ENCODE results near the gene THEMIS.

THEMIS gene

DNA sequence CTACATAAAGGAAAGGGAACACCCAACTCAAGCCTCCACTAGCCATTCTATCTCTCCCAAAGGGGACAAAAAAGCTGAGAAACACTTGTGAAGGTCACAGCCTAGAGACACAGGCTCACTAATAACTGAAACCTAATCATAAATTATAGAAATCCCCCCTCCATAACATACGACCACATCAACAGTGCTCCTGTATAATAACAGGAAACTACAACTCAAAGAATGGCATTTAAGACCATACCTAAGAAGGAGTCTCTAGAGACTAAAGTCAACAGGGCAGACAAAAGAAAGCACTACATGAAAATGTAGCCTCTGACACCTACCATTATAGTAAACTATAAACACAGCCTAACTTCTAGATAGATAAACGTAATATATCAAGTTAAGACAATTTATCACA, 82.7 kb downstream of the THEMIS start:
- Histone ChIP-seq H3K27me3 (ENCODE audit: insufficient read depth, low read length, poor library complexity) (no peaks in the 10 kb centered on the region), H3K4me2 (ENCODE audit: insufficient read depth, low read length) (no peak overlapping the region), H4K20me1 (ENCODE audit: insufficient read depth, low read length) (no peaks in the 10 kb centered on the region), H3K9ac (ENCODE audit: low read depth, low read length) (no peak overlapping the region), H3K4me3 (ENCODE audit: low read depth in 1 of 2, low read length in 2 of 2) (no peak overlapping the region), H3K4me1 (ENCODE audit: insufficient read depth, low read length) (peaks cover 5% of the 10 kb centered on the region; the same call in 1 of the 2 replicates), H3K79me2 (ENCODE audit: insufficient read depth, low read length) (no peaks in the 10 kb centered on the region), H3K9me3 (ENCODE audit: insufficient read depth, low read length, severe bottlenecking) (no peaks in the 10 kb centered on the region), H3K36me3 (ENCODE audit: insufficient read depth, low read length) (no peaks in the 10 kb centered on the region), H3K27ac (ENCODE audit: low read length) (no peak overlapping the region), H2AFZ (ENCODE audit: low read depth, low read length) (no peak overlapping the region)
- no peak; the same call in 2 of the 3 replicates for ATAC-seq (ENCODE audit: insufficient read depth, low read depth)
- TF ChIP-seq, protein P1, sequence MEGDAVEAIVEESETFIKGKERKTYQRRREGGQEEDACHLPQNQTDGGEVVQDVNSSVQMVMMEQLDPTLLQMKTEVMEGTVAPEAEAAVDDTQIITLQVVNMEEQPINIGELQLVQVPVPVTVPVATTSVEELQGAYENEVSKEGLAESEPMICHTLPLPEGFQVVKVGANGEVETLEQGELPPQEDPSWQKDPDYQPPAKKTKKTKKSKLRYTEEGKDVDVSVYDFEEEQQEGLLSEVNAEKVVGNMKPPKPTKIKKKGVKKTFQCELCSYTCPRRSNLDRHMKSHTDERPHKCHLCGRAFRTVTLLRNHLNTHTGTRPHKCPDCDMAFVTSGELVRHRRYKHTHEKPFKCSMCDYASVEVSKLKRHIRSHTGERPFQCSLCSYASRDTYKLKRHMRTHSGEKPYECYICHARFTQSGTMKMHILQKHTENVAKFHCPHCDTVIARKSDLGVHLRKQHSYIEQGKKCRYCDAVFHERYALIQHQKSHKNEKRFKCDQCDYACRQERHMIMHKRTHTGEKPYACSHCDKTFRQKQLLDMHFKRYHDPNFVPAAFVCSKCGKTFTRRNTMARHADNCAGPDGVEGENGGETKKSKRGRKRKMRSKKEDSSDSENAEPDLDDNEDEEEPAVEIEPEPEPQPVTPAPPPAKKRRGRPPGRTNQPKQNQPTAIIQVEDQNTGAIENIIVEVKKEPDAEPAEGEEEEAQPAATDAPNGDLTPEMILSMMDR (IDR thresholded peaks at IDR 0.05; ENCODE audit: borderline replicate concordance, extremely low read depth, low read length, poor library complexity, severe bottlenecking): no peak
- no peak for TF ChIP-seq EZH2 (IDR thresholded peaks at IDR 0.05; ENCODE audit: borderline replicate concordance, low read depth, low read length, severe bottlenecking)
- no peak for DNase-seq

DNA sequence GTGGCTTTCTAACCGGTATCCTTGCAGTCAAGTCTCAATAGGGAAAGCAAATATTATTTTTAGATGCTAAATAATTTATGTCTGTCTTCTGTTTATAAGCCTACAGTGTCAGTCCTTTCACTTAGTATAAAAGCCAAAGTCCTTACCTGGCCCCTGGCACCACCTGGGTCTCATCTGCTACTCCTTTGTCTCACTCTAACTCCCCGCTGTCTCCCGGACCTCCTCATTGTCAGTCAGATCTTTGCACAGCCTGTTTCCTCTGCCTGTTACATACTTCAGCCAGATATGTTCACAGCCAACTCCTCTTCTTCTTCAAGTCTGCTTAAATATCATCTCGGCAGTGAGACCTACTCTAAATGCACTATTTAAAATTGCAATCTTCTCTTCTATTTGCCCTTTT, 84.2 kb downstream of the THEMIS start:
- Histone ChIP-seq H4K20me1 (ENCODE audit: insufficient read depth, low read length) (no peaks in the 10 kb centered on the region), H3K36me3 (ENCODE audit: insufficient read depth, low read length) (no peaks in the 10 kb centered on the region), H3K4me2 (ENCODE audit: insufficient read depth, low read length) (no peak overlapping the region), H2AFZ (ENCODE audit: low read depth, low read length) (no peak overlapping the region), H3K79me2 (ENCODE audit: insufficient read depth, low read length) (no peaks in the 10 kb centered on the region), H3K4me3 (ENCODE audit: low read depth in 1 of 2, low read length in 2 of 2) (no peak overlapping the region), H3K27me3 (ENCODE audit: insufficient read depth, low read length, poor library complexity) (no peaks in the 10 kb centered on the region), H3K4me1 (ENCODE audit: insufficient read depth, low read length) (peaks cover 5% of the 10 kb centered on the region; the same call in 1 of the 2 replicates), H3K27ac (ENCODE audit: low read length) (no peak overlapping the region), H3K9ac (ENCODE audit: low read depth, low read length) (no peak overlapping the region), H3K9me3 (ENCODE audit: insufficient read depth, low read length, severe bottlenecking) (no peaks in the 10 kb centered on the region)
- no peak for TF ChIP-seq EZH2 (IDR thresholded peaks at IDR 0.05; ENCODE audit: borderline replicate concordance, low read depth, low read length, severe bottlenecking)
- TF ChIP-seq, protein P1 (IDR thresholded peaks at IDR 0.05; ENCODE audit: borderline replicate concordance, extremely low read depth, low read length, poor library complexity, severe bottlenecking): no peak
- DNase-seq (no peak), ATAC-seq (ENCODE audit: insufficient read depth, low read depth) (no peak)

DNA sequence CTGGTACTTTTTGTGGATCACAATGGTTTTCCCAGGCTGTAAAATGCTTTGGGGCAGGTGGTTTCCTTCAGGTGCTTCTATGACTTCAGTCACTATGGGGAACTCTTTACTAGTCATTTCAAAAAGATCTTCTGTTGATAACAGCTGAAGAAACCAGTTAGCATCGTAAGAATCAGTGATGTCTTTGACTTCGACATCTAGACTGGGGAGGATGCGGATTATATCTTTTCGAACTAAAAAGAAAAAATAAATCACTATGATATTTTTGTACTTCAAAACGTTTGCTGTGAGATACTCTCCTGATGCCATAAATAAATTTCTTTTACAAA, 87.2 kb downstream of the THEMIS start:
- Histone ChIP-seq H4K20me1 (ENCODE audit: insufficient read depth, low read length) (no peaks in the 10 kb centered on the region), H3K9me3 (ENCODE audit: insufficient read depth, low read length, severe bottlenecking) (no peaks in the 10 kb centered on the region), H3K4me1 (ENCODE audit: insufficient read depth, low read length) (peaks cover 5% of the 10 kb centered on the region; the same call in 1 of the 2 replicates), H3K27me3 (ENCODE audit: insufficient read depth, low read length, poor library complexity) (no peaks in the 10 kb centered on the region), H3K9ac (ENCODE audit: low read depth, low read length) (no peak overlapping the region), H3K27ac (ENCODE audit: low read length) (no peak overlapping the region), H3K79me2 (ENCODE audit: insufficient read depth, low read length) (no peaks in the 10 kb centered on the region), H2AFZ (ENCODE audit: low read depth, low read length) (no peak overlapping the region), H3K36me3 (ENCODE audit: insufficient read depth, low read length) (no peaks in the 10 kb centered on the region), H3K4me3 (ENCODE audit: low read depth in 1 of 2, low read length in 2 of 2) (no peak overlapping the region), H3K4me2 (ENCODE audit: insufficient read depth, low read length) (no peak overlapping the region)
- DNase-seq (no peak), ATAC-seq (ENCODE audit: insufficient read depth, low read depth) (no peak)
- TF ChIP-seq, protein P1 (IDR thresholded peaks at IDR 0.05; ENCODE audit: borderline replicate concordance, extremely low read depth, low read length, poor library complexity, severe bottlenecking): no peak
- no peak for TF ChIP-seq EZH2 (IDR thresholded peaks at IDR 0.05; ENCODE audit: borderline replicate concordance, low read depth, low read length, severe bottlenecking)

All from DND-41 (cell line).